ENCODE results near the gene NUDT9. TPM values are rescaled to one million over a fixed set of nuclear protein-coding genes. Genes with fewer than 3 reads are reported as not detected.

Gene NUDT9
- total RNA-seq, 1 donor from 2014 or later: 18.0 TPM

DNA sequence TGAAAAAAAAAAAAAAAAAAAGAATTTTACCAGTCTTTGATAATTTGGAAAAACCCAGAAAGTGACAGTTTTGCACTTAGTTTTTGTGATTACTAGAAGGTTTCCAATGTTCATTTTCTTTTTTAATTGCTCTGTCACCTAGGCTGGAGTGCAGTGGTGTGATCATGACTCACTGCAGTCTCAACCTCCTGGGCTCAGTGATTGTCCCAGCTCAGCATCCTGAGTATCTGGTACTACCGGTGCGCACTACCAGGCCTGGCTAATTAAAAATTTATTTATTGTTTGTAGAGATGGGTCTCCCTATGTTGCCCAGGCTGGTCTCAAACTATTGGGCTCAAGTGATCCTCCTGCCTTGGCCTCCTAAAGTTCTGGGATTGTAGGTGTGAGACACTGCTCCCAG is 3.3 kb downstream of the NUDT9 start:
- Histone ChIP-seq H3K9ac (no peak overlapping the region), H3K79me2 (ENCODE audit: low read depth) (peaks cover 72% of the 10 kb centered on the region), H3K27ac (no peak overlapping the region), H2AFZ (replicated peaks) (no peak overlapping the region), H3K4me1 (peaks cover 16% of the 10 kb centered on the region), H3K27me3 (no peaks in the 10 kb centered on the region), H3K36me3 (no peaks in the 10 kb centered on the region), H3F3A (ENCODE audit: low read depth) (peaks cover 10% of the 10 kb centered on the region), H3K4me3 (no peak overlapping the region), H3K4me2 (no peak overlapping the region), H3K9me3 (ENCODE audit: low read depth) (no peaks in the 10 kb centered on the region), H4K20me1 (ENCODE audit: low read depth) (no peaks in the 10 kb centered on the region)
- Mint-ChIP-seq H3K4me1 (peaks cover 15% of the 10 kb centered on the region), H3K4me3 (no peak overlapping the region), H3K36me3 (peaks cover 3% of the 10 kb centered on the region), H3K27me3 (ENCODE audit: insufficient read depth, low read depth) (no peaks in the 10 kb centered on the region), H3K27ac (no peak overlapping the region), H3K9me3 (no peaks in the 10 kb centered on the region)
- TF ChIP-seq CTCF (IDR thresholded peaks at IDR 0.05): no peak
- TF ChIP-seq EZH2phosphoT487 (IDR thresholded peaks at IDR 0.05): no peak
- no peak for TF ChIP-seq EZH2 (IDR thresholded peaks at IDR 0.05)
- no peak for DNase-seq (ENCODE audit: low spot score)

DNA sequence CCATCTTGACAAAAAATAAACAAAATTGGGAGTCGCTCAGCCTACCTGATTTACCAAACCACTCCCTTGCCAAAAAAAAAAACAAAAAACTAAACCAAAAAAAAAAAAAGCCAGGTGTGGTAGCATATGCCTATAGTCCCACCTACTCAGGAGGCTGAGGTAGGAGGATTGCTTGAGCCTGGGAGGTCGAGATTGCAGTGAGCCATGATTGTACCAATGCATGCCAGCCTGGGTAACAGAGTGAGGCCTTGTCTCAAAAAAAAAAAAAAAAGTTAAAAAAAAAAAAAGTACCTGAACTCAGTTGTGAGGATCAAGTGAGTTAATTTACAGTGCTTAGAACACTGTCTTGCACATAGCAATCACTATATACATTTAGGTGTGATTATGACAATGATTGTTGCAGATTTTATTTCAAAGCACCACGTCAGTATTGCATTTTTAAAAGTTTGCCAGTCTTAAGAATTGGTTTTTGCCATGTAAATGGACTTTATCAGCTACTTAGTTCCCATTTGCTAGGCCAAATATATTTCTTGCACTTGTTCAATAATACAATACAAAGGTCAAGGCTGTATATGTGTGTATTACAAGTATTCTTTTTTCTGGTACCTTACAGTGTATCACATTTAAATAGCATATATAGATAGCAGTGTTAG is 4.6 kb downstream of the NUDT9 start:
- no peak overlapping the region for H3K27ac Mint-ChIP-seq
- H3K9ac ChIP-seq: no peak overlapping the region
- no peaks in the 10 kb centered on the region for H3K36me3 ChIP-seq
- TF ChIP-seq EZH2 (IDR thresholded peaks at IDR 0.05) (no peak), EZH2phosphoT487 (IDR thresholded peaks at IDR 0.05) (no peak), CTCF (IDR thresholded peaks at IDR 0.05) (no peak)
- no peak overlapping the region for H3K27ac ChIP-seq
- no peak overlapping the region for H3K4me2 ChIP-seq
- no peaks in the 10 kb centered on the region for H3K9me3 Mint-ChIP-seq
- H4K20me1 ChIP-seq (ENCODE audit: low read depth): no peaks in the 10 kb centered on the region
- no peaks in the 10 kb centered on the region for H3K27me3 ChIP-seq
- no peaks in the 10 kb centered on the region for H3K27me3 Mint-ChIP-seq (ENCODE audit: insufficient read depth, low read depth)
- H3F3A ChIP-seq (ENCODE audit: low read depth): peaks cover 9% of the 10 kb centered on the region
- peaks cover 80% of the 10 kb centered on the region for H3K79me2 ChIP-seq (ENCODE audit: low read depth)
- H3K36me3 Mint-ChIP-seq: peaks cover 3% of the 10 kb centered on the region
- H2AFZ ChIP-seq (replicated peaks): no peak overlapping the region
- no peak for DNase-seq (ENCODE audit: low spot score)
- no peak overlapping the region for H3K4me3 Mint-ChIP-seq
- H3K4me1 Mint-ChIP-seq: peaks cover 13% of the 10 kb centered on the region
- H3K9me3 ChIP-seq (ENCODE audit: low read depth): no peaks in the 10 kb centered on the region
- peaks cover 10% of the 10 kb centered on the region for H3K4me1 ChIP-seq
- no peak overlapping the region for H3K4me3 ChIP-seq

DNA sequence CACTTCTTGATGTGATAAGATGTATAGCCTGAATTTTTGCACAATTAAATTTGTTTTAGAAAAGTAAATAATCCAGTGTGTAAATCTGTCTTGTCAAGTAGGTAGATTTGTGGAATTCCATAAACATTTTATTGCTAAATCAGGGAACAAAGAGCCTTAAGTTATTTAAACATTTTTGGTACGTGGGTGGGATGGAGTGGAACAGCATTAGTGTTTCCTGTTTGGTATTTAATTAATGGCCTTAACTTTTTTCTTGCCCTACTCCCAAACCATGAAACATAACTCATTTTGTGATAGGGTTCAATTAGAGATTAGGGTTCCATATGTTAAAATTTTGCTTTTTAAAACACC is 5.1 kb downstream of the NUDT9 start:
- H3K9me3 ChIP-seq (ENCODE audit: low read depth): no peaks in the 10 kb centered on the region
- peaks cover 8% of the 10 kb centered on the region for H3K4me1 ChIP-seq
- peaks cover 84% of the 10 kb centered on the region for H3K79me2 ChIP-seq (ENCODE audit: low read depth)
- H3K27ac Mint-ChIP-seq: no peak overlapping the region
- H3K27me3 Mint-ChIP-seq (ENCODE audit: insufficient read depth, low read depth): no peaks in the 10 kb centered on the region
- H3K9ac ChIP-seq: no peak overlapping the region
- no peak overlapping the region for H3K4me2 ChIP-seq
- H3K9me3 Mint-ChIP-seq: no peaks in the 10 kb centered on the region
- no peaks in the 10 kb centered on the region for H3K36me3 ChIP-seq
- H3K4me3 Mint-ChIP-seq: no peak overlapping the region
- no peak overlapping the region for H2AFZ ChIP-seq (replicated peaks)
- H3K27ac ChIP-seq: no peak overlapping the region
- H4K20me1 ChIP-seq (ENCODE audit: low read depth): no peaks in the 10 kb centered on the region
- peaks cover 4% of the 10 kb centered on the region for H3F3A ChIP-seq (ENCODE audit: low read depth)
- H3K27me3 ChIP-seq: no peaks in the 10 kb centered on the region
- TF ChIP-seq EZH2phosphoT487 (IDR thresholded peaks at IDR 0.05) (no peak), EZH2 (IDR thresholded peaks at IDR 0.05) (no peak), CTCF (IDR thresholded peaks at IDR 0.05) (no peak)
- peaks cover 11% of the 10 kb centered on the region for H3K4me1 Mint-ChIP-seq
- no peak for DNase-seq (ENCODE audit: low spot score)
- H3K4me3 ChIP-seq: no peak overlapping the region
- peaks cover 3% of the 10 kb centered on the region for H3K36me3 Mint-ChIP-seq
